Astrocyte of the spinal cord (primary cell): ENCODE results near the gene IGFALS.

Experiments used
- DNase-seq: peaks from one replicate; pipeline ENCODE4 v3.0.0; 2011; ENCODE audit warnings: low read depth, low spot score
- H3K4me3 ChIP-seq: 2 replicates; pipeline ENCODE4 v1.5.1; 2011; ENCODE audit warnings: low read depth, mild to moderate bottlenecking, low read length, moderate library complexity
- in situ Hi-C: cut with HindIII; loops from 2 replicates; pipeline ENCODE4 v1.10.0; 2017; ENCODE audit warnings: low sequenced_read_pairs
- TF ChIP-seq, protein P1 (sequence below): IDR thresholded peaks from 2 replicates; pipeline ENCODE4 v1.5.1; 2012; ENCODE audit warnings: low read depth, mild to moderate bottlenecking, low read length, inconsistent platforms

IGFALS gene

GRCh38 chr16:1754204-1754603 is 39.3 kb downstream of the IGFALS start:
- H3K4me3 ChIP-seq = no peak overlapping the region
- TF ChIP-seq, protein P1, sequence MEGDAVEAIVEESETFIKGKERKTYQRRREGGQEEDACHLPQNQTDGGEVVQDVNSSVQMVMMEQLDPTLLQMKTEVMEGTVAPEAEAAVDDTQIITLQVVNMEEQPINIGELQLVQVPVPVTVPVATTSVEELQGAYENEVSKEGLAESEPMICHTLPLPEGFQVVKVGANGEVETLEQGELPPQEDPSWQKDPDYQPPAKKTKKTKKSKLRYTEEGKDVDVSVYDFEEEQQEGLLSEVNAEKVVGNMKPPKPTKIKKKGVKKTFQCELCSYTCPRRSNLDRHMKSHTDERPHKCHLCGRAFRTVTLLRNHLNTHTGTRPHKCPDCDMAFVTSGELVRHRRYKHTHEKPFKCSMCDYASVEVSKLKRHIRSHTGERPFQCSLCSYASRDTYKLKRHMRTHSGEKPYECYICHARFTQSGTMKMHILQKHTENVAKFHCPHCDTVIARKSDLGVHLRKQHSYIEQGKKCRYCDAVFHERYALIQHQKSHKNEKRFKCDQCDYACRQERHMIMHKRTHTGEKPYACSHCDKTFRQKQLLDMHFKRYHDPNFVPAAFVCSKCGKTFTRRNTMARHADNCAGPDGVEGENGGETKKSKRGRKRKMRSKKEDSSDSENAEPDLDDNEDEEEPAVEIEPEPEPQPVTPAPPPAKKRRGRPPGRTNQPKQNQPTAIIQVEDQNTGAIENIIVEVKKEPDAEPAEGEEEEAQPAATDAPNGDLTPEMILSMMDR = no peak
- in situ Hi-C loops = no loop called here
- no peak for DNase-seq

DNA sequence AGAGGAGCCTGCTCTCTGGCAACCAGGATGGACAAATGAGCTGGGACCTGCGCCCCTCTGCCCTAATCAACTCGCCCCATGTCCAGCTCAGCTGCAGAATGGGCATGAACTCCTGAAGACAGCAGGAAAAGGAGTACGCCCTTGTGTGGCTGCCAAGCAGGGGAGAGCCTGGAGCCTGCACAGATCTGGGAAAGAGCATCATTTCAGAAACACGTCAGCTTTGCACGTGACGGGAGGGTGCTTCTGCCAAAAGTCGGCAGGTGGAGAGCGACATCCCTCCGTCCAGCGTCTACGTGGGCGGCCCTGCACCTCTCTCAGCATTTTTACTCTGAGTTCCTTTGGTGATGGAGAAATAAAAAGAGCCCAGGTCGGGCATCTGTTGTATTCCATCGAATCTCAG is 40.7 kb downstream of the IGFALS start:
- DNase-seq = no peak
- TF ChIP-seq, protein P1 = no peak
- in situ Hi-C loops = no loop called here
- H3K4me3 ChIP-seq = no peak overlapping the region

DNA sequence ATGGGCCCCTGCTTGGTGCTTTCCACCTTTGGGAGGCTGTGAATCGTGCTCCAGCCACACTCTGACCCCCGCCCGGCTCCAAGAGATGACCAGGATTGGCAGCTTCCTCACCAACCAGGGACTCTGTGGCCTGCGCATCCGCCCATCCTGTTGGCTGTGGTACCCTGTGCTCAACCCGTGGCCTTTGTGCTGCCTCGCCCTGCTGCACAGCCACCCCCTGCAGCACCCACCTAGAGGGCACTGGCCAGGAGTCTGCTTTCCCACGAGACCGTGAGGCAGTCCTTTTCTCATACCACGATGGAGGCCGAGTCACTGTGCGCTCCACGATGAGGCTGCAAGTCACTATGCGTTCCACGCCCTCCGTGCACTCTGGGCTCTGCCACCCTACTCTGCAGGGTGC is 41.6 kb downstream of the IGFALS start:
- TF ChIP-seq, protein P1 = no peak
- in situ Hi-C loops = no loop called here
- no peak overlapping the region for H3K4me3 ChIP-seq
- no peak for DNase-seq

DNA sequence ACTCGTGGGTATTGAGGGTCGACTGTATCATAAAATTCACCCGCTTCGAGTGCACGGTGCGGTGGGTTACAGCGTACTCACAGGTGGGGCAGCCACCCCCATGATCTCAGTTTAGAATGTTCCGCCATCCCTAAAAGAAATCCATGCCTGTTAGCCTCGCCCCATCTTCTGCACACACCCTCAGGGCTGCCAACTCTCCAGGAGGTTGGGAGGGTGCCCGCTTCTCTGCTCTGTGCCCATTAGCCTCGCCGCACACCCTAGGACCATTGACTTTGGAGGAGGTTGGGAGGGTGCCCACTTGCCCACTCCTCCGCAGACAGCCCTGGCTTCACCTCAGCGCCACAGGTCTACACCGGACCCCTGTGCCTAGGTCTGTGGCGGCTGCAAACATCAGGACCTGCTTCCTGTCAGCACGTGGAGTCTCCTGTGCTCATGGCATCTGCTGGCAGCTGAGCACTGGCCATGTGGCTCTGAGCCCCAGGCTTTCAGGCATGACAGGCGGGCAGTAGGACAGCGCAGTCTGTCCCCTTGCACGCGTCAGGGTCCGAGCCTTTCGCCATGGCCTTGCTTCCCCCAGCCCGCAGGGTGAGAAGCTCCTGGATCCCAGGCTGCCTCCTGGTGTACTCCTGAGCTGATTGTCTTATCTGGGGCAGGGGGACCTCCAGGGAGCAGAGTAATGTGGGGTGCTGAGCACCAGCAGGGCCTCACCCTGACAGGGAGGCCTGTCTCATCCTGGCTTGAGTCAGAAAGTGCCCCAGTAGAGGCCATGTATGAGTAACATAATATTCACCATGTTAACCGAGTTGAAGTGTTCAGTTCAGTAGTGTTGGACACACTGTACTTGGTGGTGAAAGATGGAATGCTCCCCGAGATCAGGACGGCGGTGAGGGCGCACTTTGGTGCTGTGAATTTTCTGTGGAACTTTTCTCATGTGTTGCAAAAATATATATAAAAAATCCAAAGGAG is 44.1 kb downstream of the IGFALS start:
- in situ Hi-C loops = no loop called here
- no peak for DNase-seq
- no peak overlapping the region for H3K4me3 ChIP-seq
- TF ChIP-seq, protein P1 = no peak

DNA sequence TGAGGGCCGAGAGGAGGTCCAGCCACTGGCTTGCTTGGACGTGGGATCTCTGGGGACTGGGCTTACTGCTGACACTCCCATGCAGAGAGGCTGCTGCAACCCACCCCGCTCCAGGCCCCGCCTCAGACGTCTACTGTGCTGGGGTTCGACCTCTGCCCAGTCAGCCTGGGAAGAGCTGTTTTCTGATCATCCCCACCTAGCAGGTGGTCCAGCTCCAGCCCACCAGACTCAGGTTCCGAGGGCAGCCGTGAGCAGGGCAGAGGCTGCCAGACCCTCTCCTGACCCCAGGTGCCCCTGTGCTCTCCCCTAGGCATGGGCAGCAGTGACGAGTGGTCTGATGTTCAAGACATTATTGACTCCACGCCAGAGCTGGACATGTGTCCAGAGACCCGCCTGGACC is 45.6 kb downstream of the IGFALS start:
- no peak overlapping the region for H3K4me3 ChIP-seq

DNA sequence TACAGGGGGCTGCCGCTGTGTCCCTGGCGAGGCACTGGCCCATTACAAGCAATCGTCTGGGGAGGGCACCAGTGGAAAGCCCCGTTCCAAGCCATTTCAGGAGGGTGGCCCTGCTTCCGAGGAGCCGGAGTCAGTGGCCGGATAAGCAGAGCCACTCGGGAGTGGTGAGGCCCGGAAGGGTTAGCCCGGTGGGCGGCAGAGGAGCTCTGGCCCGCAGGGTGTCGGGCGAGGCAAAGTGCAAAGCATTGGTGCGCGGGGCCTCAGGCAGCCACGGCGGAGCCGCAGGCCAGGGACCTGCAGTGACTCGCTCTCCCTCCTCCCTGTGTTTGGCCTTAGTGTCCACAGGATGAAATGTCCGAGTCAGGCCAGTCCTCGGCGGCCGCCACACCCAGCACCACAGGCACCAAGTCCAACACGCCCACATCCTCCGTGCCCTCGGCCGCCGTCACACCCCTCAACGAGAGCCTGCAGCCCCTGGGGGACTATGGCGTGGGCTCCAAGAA is 46.8 kb downstream of the IGFALS start:
- TF ChIP-seq, protein P1 = no peak
- DNase-seq = no peak
- in situ Hi-C loops = no loop called here
- H3K4me3 ChIP-seq = no peak overlapping the region

More for the DNA sequence above, 45.6 kb downstream of the IGFALS start:
- TF ChIP-seq, protein P1 = no peak
- in situ Hi-C loops = no loop called here
- DNase-seq = no peak
